ENCODE measurements around the gene MLPH. TPM values are rescaled to one million over a fixed set of nuclear protein-coding genes. Genes with fewer than 3 reads are reported as not detected.

MLPH gene
- polyA plus RNA-seq, 1 of the 3 experiments (the other 2 are of a cell fraction) = 93.6 TPM

DNA sequence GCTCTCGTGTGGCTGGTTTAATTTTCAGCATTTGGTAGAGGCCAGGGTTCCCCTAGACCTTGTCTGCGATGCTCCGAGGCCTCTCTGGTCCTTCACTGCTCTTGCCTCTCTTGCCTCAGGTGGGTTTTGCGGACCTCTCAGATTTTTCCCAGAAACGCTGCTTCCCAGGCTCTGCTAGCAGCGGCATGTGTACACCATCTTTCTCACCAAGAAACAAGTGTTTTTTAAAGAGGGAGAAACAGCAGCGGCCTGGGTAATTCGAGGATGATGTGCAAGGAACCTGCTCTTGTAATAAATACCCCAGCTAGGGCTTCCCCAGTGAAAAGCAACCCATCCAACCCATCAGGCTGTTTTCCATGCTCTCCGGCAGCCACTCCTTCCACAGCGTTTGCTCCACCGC is 39.6 kb upstream of the MLPH start:
- 93% methylated on average over 11 of the region's 11 CpGs for WGBS (ENCODE audit: low lambda C conversion rate)
- no peaks in the 10 kb centered on the region for H3K9me2 ChIP-seq
- H3K79me2 ChIP-seq (ENCODE audit: insufficient read depth) = no peaks in the 10 kb centered on the region
- CTCF ChIA-PET = interaction anchor here (1.9 kb wide), 1 partner anchor 28 kb away, joined by 5 read pairs; no protein-coding TSS in a partner anchor
- no peaks in the 10 kb centered on the region for H4K20me1 ChIP-seq (ENCODE audit: insufficient read depth)
- no peak overlapping the region for H3K4me2 ChIP-seq
- POLR2A ChIA-PET = no interaction called here
- TF ChIP-seq, protein P1, sequence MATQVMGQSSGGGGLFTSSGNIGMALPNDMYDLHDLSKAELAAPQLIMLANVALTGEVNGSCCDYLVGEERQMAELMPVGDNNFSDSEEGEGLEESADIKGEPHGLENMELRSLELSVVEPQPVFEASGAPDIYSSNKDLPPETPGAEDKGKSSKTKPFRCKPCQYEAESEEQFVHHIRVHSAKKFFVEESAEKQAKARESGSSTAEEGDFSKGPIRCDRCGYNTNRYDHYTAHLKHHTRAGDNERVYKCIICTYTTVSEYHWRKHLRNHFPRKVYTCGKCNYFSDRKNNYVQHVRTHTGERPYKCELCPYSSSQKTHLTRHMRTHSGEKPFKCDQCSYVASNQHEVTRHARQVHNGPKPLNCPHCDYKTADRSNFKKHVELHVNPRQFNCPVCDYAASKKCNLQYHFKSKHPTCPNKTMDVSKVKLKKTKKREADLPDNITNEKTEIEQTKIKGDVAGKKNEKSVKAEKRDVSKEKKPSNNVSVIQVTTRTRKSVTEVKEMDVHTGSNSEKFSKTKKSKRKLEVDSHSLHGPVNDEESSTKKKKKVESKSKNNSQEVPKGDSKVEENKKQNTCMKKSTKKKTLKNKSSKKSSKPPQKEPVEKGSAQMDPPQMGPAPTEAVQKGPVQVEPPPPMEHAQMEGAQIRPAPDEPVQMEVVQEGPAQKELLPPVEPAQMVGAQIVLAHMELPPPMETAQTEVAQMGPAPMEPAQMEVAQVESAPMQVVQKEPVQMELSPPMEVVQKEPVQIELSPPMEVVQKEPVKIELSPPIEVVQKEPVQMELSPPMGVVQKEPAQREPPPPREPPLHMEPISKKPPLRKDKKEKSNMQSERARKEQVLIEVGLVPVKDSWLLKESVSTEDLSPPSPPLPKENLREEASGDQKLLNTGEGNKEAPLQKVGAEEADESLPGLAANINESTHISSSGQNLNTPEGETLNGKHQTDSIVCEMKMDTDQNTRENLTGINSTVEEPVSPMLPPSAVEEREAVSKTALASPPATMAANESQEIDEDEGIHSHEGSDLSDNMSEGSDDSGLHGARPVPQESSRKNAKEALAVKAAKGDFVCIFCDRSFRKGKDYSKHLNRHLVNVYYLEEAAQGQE (IDR thresholded peaks at IDR 0.05; ENCODE audit: low read depth, low read length) = no peak
- TF ChIP-seq, protein P2, sequence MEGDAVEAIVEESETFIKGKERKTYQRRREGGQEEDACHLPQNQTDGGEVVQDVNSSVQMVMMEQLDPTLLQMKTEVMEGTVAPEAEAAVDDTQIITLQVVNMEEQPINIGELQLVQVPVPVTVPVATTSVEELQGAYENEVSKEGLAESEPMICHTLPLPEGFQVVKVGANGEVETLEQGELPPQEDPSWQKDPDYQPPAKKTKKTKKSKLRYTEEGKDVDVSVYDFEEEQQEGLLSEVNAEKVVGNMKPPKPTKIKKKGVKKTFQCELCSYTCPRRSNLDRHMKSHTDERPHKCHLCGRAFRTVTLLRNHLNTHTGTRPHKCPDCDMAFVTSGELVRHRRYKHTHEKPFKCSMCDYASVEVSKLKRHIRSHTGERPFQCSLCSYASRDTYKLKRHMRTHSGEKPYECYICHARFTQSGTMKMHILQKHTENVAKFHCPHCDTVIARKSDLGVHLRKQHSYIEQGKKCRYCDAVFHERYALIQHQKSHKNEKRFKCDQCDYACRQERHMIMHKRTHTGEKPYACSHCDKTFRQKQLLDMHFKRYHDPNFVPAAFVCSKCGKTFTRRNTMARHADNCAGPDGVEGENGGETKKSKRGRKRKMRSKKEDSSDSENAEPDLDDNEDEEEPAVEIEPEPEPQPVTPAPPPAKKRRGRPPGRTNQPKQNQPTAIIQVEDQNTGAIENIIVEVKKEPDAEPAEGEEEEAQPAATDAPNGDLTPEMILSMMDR (IDR thresholded peaks at IDR 0.05) = no peak
- TF ChIP-seq, protein P3, sequence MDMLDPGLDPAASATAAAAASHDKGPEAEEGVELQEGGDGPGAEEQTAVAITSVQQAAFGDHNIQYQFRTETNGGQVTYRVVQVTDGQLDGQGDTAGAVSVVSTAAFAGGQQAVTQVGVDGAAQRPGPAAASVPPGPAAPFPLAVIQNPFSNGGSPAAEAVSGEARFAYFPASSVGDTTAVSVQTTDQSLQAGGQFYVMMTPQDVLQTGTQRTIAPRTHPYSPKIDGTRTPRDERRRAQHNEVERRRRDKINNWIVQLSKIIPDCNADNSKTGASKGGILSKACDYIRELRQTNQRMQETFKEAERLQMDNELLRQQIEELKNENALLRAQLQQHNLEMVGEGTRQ (IDR thresholded peaks at IDR 0.05; ENCODE audit: borderline replicate concordance, low read depth, low read length) = no peak
- TF ChIP-seq RFX5 (IDR thresholded peaks at IDR 0.05; ENCODE audit: low read length) (no peak), TEAD4 (IDR thresholded peaks at IDR 0.05; ENCODE audit: borderline replicate concordance, insufficient read depth) (no peak), RXRA (IDR thresholded peaks at IDR 0.05; ENCODE audit: borderline replicate concordance, low read depth) (no peak)
- peaks cover 0 to 30% of the 10 kb centered on the region in 2 experiments; a peak in 1 of 4 replicates for H3K4me1 ChIP-seq (ENCODE audit: control insufficient read depth in 1 of 2, insufficient read depth in 2 of 2, low read depth in 1 of 2, low read length in 1 of 2)
- no peak overlapping the region for H3K27ac ChIP-seq (ENCODE audit: low read depth in 2 of 2, low read length in 1 of 2)
- no peaks in the 10 kb centered on the region for H3K27me3 ChIP-seq (ENCODE audit: insufficient read depth)
- no peak overlapping the region for H3K9ac ChIP-seq
- DNase-seq = no peak
- H3K36me3 ChIP-seq (replicated peaks in 1 of 2; ENCODE audit: control insufficient read depth in 1 of 2, insufficient read depth in 2 of 2, low read length in 1 of 2) = no peaks in the 10 kb centered on the region
- no peak overlapping the region for H3K4me3 ChIP-seq (ENCODE audit: low read depth in 2 of 2, low read length in 1 of 2)
- no peaks in the 10 kb centered on the region for H3K9me3 ChIP-seq
- no peaks in the 10 kb centered on the region for H3F3A ChIP-seq (replicated peaks; ENCODE audit: insufficient read depth)
- H2AFZ ChIP-seq (ENCODE audit: low read depth) = no peak overlapping the region

DNA sequence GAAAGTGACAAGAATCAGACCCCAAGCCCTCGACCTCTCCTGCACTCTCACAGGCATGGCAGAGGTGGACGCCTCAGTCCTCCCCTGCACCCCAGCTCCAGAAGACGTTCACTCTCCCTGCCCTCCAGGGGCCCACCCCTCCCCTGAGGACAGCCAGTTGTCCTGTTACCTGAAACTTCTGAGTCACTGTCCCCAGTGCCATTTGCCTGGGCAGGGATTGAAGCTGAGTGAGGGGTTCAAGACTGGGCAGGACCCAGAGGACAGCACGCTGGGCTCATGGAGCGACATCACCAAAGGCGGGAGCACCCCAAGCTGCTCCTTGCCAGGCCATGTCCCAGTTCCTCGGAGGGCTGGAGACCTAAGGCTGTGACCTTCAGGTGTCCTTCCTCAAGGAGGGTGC is 38.9 kb upstream of the MLPH start:
- Histone ChIP-seq H4K20me1 (ENCODE audit: insufficient read depth) (no peaks in the 10 kb centered on the region), H3K4me2 (no peak overlapping the region), H3K9me2 (no peaks in the 10 kb centered on the region), H2AFZ (ENCODE audit: low read depth) (no peak overlapping the region), H3K36me3 (replicated peaks in 1 of 2; ENCODE audit: control insufficient read depth in 1 of 2, insufficient read depth in 2 of 2, low read length in 1 of 2) (no peaks in the 10 kb centered on the region), H3K9ac (no peak overlapping the region), H3K27me3 (ENCODE audit: insufficient read depth) (no peaks in the 10 kb centered on the region), H3K9me3 (no peaks in the 10 kb centered on the region), H3K4me1 (ENCODE audit: control insufficient read depth in 1 of 2, insufficient read depth in 2 of 2, low read depth in 1 of 2, low read length in 1 of 2) (peaks cover 0 to 28% of the 10 kb centered on the region in 2 experiments; a peak in 1 of 4 replicates), H3K27ac (ENCODE audit: low read depth in 2 of 2, low read length in 1 of 2) (no peak overlapping the region), H3K79me2 (ENCODE audit: insufficient read depth) (no peaks in the 10 kb centered on the region), H3F3A (replicated peaks; ENCODE audit: insufficient read depth) (no peaks in the 10 kb centered on the region), H3K4me3 (ENCODE audit: low read depth in 2 of 2, low read length in 1 of 2) (no peak overlapping the region)
- no peak for DNase-seq
- CTCF ChIA-PET = interaction anchor here (1.9 to 4.3 kb wide), 3 partner anchors 27 to 38 kb away, joined by 5 to 59 read pairs (median 24); no protein-coding TSS in a partner anchor
- 82% methylated on average over 5 of the region's 7 CpGs for WGBS (ENCODE audit: low lambda C conversion rate)
- POLR2A ChIA-PET = interaction anchor here (0.6 kb wide), 1 partner anchor 20 kb away, joined by 5 read pairs; no protein-coding TSS in a partner anchor
- no peak for TF ChIP-seq RCOR1 (IDR thresholded peaks at IDR 0.05; ENCODE audit: low read length)
- TF ChIP-seq, protein P4, sequence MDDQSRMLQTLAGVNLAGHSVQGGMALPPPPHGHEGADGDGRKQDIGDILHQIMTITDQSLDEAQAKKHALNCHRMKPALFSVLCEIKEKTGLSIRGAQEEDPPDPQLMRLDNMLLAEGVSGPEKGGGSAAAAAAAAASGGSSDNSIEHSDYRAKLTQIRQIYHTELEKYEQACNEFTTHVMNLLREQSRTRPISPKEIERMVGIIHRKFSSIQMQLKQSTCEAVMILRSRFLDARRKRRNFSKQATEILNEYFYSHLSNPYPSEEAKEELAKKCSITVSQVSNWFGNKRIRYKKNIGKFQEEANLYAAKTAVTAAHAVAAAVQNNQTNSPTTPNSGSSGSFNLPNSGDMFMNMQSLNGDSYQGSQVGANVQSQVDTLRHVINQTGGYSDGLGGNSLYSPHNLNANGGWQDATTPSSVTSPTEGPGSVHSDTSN (IDR thresholded peaks at IDR 0.05) = no peak
- no peak for TF ChIP-seq RXRA (IDR thresholded peaks at IDR 0.05; ENCODE audit: borderline replicate concordance, low read depth)
